GM18951 (cell line): ENCODE measurements around the gene CD58.

Experiments
- POLR2A ChIP-seq: IDR thresholded peaks from 4 replicates; pipeline ENCODE4 v1.6.1; 2011; ENCODE audit warnings: mild to moderate bottlenecking; ENCODE audit not compliant: insufficient read length, insufficient read depth; ENCODE audit errors: extremely low read depth
- in situ Hi-C: fragments of 300-500 bp; cut with MboI; formaldehyde crosslinking; loops from one replicate; pipeline ENCODE4 v1.12.0; 2022; ENCODE audit warnings: low sequenced_read_pairs, mixed read lengths, inconsistent platforms; ENCODE audit not compliant: unreplicated experiment

CD58 gene

DNA sequence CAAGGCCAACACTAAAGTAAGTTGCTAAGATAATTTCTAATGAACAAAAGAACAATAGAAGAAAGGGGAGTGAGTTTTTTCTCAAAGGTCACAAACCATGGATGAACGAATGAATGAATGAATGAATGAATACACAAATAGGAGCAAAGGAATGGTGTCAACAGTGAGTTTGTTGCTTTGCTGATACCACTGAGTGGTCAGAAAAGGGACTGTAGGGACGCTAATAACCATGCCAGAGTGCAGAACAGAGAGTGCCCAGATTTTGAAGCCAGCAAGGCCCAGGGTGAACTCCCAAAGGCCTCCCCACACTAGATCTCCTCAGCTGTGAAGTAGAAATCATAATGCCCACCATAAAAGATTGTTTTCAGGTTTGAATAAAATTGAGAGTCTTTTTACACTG, 15.9 kb downstream of the CD58 start:
- in situ Hi-C loops: no loop called here
- TF ChIP-seq POLR2A: peak; percentile 14

- in situ Hi-C loops: no loop called here
Measured at GRCh38 chr1:116553386-116554115, 17.3 kb downstream of the CD58 start.

DNA sequence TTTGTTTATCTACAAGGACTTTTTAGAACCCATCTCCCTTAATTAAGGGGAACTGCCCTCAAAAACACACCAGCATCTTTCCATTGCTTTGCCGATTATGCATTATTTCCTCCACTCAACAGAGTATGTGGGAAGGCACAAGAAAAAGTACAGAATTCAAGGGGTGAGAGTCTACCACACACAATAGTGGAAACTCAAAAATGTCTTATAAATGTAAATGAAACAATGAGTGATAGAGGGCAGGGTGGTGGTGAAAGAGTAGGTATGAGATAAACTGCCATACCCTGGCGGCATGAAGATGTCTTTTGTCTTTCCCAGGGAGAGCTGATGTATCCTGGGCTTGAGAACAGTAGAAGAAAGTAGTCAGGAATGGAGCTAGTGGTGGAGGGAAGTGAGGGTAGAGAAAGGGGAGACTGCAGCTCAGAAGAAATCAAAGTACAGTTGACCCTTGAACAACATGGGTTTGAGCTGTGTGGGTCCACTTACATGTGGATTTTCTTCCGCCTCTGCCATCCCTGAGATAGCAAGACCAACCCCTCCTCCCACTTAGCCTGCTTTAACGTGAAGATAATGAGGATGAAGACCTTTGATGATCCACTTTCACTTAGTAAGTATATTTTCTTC, 24.4 kb downstream of the CD58 start:
- TF ChIP-seq POLR2A: no peak
- in situ Hi-C loops: no loop called here

More at GRCh38 chr1:116553386-116554115, 17.3 kb downstream of the CD58 start:
- TF ChIP-seq POLR2A: no peak

- no peak for TF ChIP-seq POLR2A
- in situ Hi-C loops: no loop called here
Measured at GRCh38 chr1:116545359-116545705, 25.5 kb downstream of the CD58 start.

DNA sequence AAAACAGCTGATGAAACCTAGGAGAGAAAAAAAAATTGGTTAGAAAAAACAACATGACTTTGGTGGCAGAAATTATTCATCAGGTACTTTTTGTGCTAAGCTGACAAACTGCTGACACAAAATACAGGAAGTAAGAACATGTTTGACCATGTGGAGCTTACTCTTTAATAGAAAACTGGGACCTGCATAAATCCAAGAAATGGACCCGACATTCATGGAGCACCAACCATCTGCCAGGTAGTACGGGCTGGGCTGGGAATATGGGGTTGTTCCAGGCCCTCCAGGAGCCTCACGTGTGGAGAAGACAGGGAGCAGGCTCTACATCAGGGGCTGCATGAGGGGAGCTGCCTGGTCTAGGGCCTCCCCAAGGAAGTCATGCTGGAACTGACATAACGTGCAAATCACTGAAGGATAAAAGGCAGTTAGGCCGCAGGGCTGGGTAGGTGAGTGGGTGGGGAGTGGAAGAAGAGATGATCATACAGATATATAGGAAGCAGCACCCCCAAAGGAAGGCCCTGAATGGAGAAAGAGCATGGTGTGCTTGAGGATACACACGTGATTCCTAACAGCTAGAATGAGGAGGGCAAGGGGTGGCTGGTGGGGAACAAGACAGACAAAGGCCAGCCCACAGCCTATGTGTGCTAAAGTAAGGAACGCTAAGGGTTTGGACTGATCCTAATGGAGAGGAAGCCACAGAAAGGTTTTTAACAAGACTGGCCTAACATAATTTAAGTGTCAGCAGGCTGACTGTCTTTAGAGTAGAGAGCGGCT, 26.1 kb downstream of the CD58 start:
- TF ChIP-seq POLR2A: peak; percentile 46
- in situ Hi-C loops: no loop called here

DNA sequence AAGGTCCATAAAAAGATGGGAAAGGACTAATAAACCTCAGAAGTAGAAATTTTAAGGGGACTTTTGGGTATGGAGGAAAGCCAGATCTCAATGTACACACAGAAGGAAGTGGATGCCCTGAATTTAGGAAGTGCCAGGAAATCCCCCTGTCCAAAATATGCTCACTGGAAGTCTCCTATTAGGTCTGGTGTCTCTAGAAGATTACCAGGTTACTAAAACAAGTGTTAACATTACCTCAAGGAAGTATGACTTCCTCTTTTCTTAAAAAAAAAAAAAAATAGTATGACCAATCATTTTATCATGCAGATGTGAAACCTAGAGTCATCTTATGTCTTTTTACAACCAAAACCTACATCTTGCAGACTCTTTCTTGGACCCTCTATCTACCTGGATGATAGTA, 30.7 kb downstream of the CD58 start:
- in situ Hi-C loops: no loop called here
- no peak for TF ChIP-seq POLR2A

GRCh38 chr1:116538544-116538943, 32.3 kb downstream of the CD58 start:
- in situ Hi-C loops: no loop called here
- no peak for TF ChIP-seq POLR2A

- TF ChIP-seq POLR2A: no peak
- in situ Hi-C loops: no loop called here
Measured at GRCh38 chr1:116537898-116538297, 32.9 kb downstream of the CD58 start.

GRCh38 chr1:116537040-116537831, 33.6 kb downstream of the CD58 start:
- no peak for TF ChIP-seq POLR2A
- in situ Hi-C loops: no loop called here

GRCh38 chr1:116534014-116534739, 36.6 kb downstream of the CD58 start:
- in situ Hi-C loops: no loop called here
- no peak for TF ChIP-seq POLR2A

DNA sequence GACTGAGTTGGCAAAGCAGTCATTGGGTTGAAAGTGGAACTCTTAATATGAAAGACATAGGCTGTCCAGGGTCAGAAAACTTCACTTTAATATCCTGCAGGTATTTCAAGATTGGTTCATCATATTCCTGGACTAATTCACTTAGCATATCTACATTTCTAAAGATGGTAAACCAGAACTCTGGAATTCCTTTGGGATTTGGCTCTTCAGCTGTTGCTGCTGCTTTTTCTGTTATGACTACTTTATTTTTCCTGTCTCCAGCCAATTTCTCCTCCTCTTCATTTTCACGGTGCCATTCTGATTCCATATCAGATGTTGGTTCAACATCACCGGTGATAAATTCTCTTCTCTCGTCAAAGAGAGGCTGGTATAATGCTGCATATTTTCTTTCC, 37.4 kb downstream of the CD58 start:
- no peak for TF ChIP-seq POLR2A
- in situ Hi-C loops: no loop called here

DNA sequence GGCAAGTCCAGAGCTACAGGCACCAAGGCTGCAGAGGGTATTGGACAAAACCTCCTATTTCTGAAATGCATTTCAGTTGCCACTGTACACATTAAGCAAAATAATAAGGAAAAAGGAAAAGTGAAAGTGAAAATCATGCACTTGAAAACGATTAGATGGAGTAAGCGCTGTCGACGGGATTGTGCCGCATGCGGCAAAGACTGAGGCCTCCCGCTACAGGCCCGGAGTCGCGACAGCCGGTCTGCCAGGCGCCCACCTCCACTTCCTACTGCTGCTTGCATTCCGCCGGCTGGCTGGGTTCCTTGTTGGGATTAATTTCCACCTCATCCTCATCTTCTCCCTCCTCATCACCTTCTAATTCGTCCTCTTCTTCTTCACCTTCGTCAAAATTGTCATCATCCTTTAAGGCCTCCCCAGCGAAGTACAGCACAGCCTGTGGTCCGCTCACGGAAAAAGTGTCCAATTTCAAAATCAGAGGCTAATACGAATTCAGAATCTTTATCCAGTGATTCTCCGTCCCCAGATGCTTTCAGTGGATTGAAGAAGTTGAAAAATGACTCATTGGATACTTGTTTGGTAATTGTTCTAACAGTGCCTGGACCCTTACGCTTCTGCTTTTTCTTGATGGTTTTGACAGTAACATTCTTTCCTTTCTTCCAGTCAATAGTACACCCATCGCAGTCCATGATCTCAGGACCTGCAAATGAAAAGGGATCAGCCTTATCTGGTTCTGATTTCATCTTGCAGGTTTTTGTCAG, 38.0 kb downstream of the CD58 start:
- in situ Hi-C loops: no loop called here
- no peak for TF ChIP-seq POLR2A
